MCF 10A (cell line): Measurements from ENCODE around the gene PDE7B. TPM values are rescaled to one million over a fixed set of nuclear protein-coding genes. Genes with fewer than 3 reads are reported as not detected.

Experiments
- BruUV-seq: library from RNA; stranded (reverse); fragments of 400-500 nt; replicated peaks from 2 replicates; lab custom pipeline; 2021; lab: Mats Ljungman, UMichigan
- CTCF ChIA-PET: fragments of 300-600 bp; sonication (Branson Sonifier 250); formaldehyde crosslinking; extraction: SDS; loops from one replicate; lab custom pipeline; 2021; ENCODE audit warnings: antibody characterized with exemption, inconsistent platforms; lab: Yijun Ruan, JAX
- POLR2A ChIA-PET: fragments of 300-600, 350-650 bp; sonication (Branson Sonifier 250); formaldehyde crosslinking; extraction: SDS; loops from one replicate; lab custom pipeline; 2020; ENCODE audit warnings: antibody characterized with exemption, inconsistent platforms; lab: Yijun Ruan, JAX
- DNase-seq: peaks from one replicate; pipeline ENCODE4 v3.0.0-alpha.2; 2018; ENCODE audit not compliant: unreplicated experiment
- H3K27ac Mint-ChIP-seq: one replicate; pipeline ENCODE4 v1.8.0; 2022; ENCODE audit warnings: mild to moderate bottlenecking, low read depth, mixed read lengths; ENCODE audit not compliant: unreplicated experiment
- H3K27me3 Mint-ChIP-seq: one replicate; pipeline ENCODE4 v1.8.0; 2022; ENCODE audit warnings: mixed read lengths; ENCODE audit not compliant: insufficient read depth, unreplicated experiment
- H3K36me3 Mint-ChIP-seq: one replicate; pipeline ENCODE4 v1.8.0; 2022; ENCODE audit warnings: mild to moderate bottlenecking, moderate library complexity, mixed read lengths; ENCODE audit not compliant: insufficient read depth, unreplicated experiment
- H3K4me1 Mint-ChIP-seq: one replicate; pipeline ENCODE4 v1.8.0; 2022; ENCODE audit warnings: mixed read lengths; ENCODE audit not compliant: insufficient read depth, unreplicated experiment
- H3K4me3 Mint-ChIP-seq: one replicate; pipeline ENCODE4 v1.8.0; 2022; ENCODE audit warnings: mild to moderate bottlenecking, moderate library complexity, mixed read lengths; ENCODE audit not compliant: unreplicated experiment
- H3K9me3 Mint-ChIP-seq: one replicate; pipeline ENCODE4 v1.8.0; 2022; ENCODE audit warnings: mixed read lengths; ENCODE audit not compliant: unreplicated experiment
- intact Hi-C: fragments of 100-400 bp; cut with micrococcal nuclease; formaldehyde crosslinking; loops from 2 replicates; pipeline ENCODE4 v1.14.1; 2022
- total RNA-seq: library from RNA; stranded (reverse); gene quantifications from 2 replicates; pipeline ENCODE4 v1.2.3, GENCODE V29; 2022
- TF ChIP-seq, protein P1 (sequence below): fragments of 200-600 bp; IDR thresholded peaks from one replicate; pipeline ENCODE4 v1.8.0; 2022; ENCODE audit warnings: antibody characterized with exemption, mild to moderate bottlenecking; ENCODE audit not compliant: unreplicated experiment

Gene PDE7B
- total RNA-seq, 1 experiment from 2014 or later, result 1.4 TPM

DNA sequence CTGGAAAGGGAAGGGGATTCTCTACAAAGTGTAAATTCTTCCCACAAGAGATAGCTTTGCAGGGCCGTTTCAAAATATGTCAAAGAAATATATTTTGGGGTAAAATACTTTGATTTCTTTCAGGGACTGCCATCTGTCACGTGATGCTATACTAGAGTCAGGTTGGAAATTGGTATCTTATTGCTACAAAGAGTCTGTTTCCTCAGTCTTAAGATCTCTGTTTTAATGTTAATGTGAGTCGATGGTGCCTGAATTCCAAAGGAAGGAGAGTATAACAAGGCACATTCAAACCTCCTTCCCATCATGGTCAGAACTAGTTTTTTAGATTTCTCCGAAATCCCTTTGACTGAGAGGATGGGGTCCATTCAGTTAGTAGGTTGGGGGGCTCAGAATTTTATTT, 36.3 kb upstream of the PDE7B start:
- no peak overlapping the region for H3K4me3 Mint-ChIP-seq
- CTCF ChIA-PET, result interaction anchor here (0.6 to 1.1 kb wide), 3 partner anchors 76 to 330 kb away, joined by 3 to 4 read pairs (median 3); no protein-coding TSS in a partner anchor
- no peak for DNase-seq
- BruUV-seq, result no TSS peak
- peaks cover 9% of the 10 kb centered on the region for H3K4me1 Mint-ChIP-seq
- TF ChIP-seq, protein P1, sequence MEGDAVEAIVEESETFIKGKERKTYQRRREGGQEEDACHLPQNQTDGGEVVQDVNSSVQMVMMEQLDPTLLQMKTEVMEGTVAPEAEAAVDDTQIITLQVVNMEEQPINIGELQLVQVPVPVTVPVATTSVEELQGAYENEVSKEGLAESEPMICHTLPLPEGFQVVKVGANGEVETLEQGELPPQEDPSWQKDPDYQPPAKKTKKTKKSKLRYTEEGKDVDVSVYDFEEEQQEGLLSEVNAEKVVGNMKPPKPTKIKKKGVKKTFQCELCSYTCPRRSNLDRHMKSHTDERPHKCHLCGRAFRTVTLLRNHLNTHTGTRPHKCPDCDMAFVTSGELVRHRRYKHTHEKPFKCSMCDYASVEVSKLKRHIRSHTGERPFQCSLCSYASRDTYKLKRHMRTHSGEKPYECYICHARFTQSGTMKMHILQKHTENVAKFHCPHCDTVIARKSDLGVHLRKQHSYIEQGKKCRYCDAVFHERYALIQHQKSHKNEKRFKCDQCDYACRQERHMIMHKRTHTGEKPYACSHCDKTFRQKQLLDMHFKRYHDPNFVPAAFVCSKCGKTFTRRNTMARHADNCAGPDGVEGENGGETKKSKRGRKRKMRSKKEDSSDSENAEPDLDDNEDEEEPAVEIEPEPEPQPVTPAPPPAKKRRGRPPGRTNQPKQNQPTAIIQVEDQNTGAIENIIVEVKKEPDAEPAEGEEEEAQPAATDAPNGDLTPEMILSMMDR, result no peak
- no peaks in the 10 kb centered on the region for H3K36me3 Mint-ChIP-seq
- H3K27ac Mint-ChIP-seq, result no peak overlapping the region
- intact Hi-C loops, result no loop called here
- POLR2A ChIA-PET, result no interaction called here
- H3K9me3 Mint-ChIP-seq, result no peaks in the 10 kb centered on the region
- no peaks in the 10 kb centered on the region for H3K27me3 Mint-ChIP-seq

DNA sequence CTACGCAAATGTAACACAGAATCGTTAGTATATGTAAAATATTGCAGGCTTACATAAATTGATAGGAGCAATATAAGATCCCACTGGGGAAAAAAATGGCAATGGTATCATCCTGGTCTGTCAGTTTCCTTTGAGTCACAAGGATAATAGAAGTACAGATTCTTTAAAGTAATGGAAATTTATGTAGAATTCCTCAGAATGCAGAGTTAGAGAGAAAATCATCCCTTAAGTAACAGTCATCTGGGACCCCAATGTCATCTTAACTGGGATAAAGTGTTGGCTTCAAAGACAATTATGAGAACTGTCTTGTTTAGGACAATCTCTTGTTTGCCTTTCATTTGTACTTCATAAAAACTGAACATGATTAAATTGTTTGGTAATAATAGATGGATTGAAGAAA, 34.5 kb upstream of the PDE7B start:
- no peak for DNase-seq
- no peaks in the 10 kb centered on the region for H3K36me3 Mint-ChIP-seq
- ChIA-PET CTCF (no interaction called here), POLR2A (no interaction called here)
- H3K27ac Mint-ChIP-seq, result no peak overlapping the region
- intact Hi-C loops, result no loop called here
- no peak overlapping the region for H3K4me3 Mint-ChIP-seq
- H3K9me3 Mint-ChIP-seq, result no peaks in the 10 kb centered on the region
- BruUV-seq, result no TSS peak
- H3K4me1 Mint-ChIP-seq, result peaks cover 2% of the 10 kb centered on the region
- no peaks in the 10 kb centered on the region for H3K27me3 Mint-ChIP-seq
- TF ChIP-seq, protein P1, result no peak

DNA sequence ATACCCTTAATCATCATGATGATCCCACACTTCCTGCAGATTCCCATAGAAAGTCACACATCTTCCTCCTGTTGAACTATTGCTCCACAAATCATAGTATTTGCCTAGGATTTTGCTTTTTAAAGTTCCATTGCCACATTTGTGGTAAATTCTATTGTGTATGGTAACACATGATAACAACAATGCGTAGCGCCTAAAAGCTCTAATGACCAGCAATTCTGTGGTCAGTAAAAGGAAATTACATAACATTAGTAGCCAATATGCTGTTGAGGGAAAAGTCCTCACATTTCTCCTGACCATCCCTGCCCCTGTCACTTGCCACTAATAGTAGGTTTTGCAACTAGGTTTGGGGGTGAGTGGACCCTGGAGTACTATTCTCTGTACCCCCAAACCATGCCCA, 31.8 kb upstream of the PDE7B start:
- no peak overlapping the region for H3K27ac Mint-ChIP-seq
- peaks cover 5% of the 10 kb centered on the region for H3K4me1 Mint-ChIP-seq
- no peak for DNase-seq
- intact Hi-C loops, result no loop called here
- ChIA-PET CTCF (no interaction called here), POLR2A (no interaction called here)
- H3K27me3 Mint-ChIP-seq, result no peaks in the 10 kb centered on the region
- no peaks in the 10 kb centered on the region for H3K9me3 Mint-ChIP-seq
- BruUV-seq, result no TSS peak
- no peaks in the 10 kb centered on the region for H3K36me3 Mint-ChIP-seq
- TF ChIP-seq, protein P1, result no peak
- no peak overlapping the region for H3K4me3 Mint-ChIP-seq

DNA sequence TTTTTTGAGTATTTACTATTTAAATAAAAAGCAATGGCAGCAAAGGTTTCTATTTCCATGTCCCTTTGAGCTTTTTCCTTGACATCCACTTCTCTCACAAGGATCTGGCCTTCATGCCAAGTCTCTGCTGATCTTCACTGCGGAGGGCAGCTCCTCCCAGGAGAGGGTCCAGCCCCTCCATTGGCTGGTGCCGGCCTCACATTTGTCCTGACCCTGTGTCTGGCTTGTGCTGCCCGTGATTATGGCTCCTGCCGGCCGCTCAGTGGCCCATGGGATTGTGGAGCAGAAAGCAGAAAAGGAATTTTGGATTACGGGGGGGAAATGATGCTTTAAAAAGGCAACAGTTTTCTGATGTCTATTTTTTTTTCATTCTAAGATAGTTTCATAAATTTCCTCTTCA, 31.2 kb upstream of the PDE7B start:
- ChIA-PET POLR2A (no interaction called here), CTCF (interaction anchor here (0.7 kb wide), 1 partner anchor 406 kb away, joined by 3 read pairs; no protein-coding TSS in a partner anchor)
- H3K36me3 Mint-ChIP-seq, result no peaks in the 10 kb centered on the region

More for the DNA sequence above, 31.2 kb upstream of the PDE7B start:
- intact Hi-C loops, result no loop called here
- Mint-ChIP-seq H3K27me3 (no peaks in the 10 kb centered on the region), H3K27ac (no peak overlapping the region), H3K4me1 (peaks cover 5% of the 10 kb centered on the region), H3K4me3 (no peak overlapping the region), H3K9me3 (no peaks in the 10 kb centered on the region)
- no peak for DNase-seq
- no TSS peak for BruUV-seq
- TF ChIP-seq, protein P1, result no peak
